Naive thymus-derived CD4-positive, alpha-beta T cell (primary cell): ENCODE data around the gene CACNA2D2. TPM values are rescaled to one million over a fixed set of nuclear protein-coding genes. Genes with fewer than 3 reads are reported as not detected.

ENCODE experiments used
- ATAC-seq: fragments of 150-1000 bp; cut with Tn5 transposase; 2 replicates; pipeline ENCODE4 v1.10.0; 2021; ENCODE audit warnings: mild to moderate bottlenecking, moderate library complexity
- CTCF ChIA-PET: fragments of 350-600 bp; sonication (Branson Sonifier 250); formaldehyde crosslinking; loops from one replicate; lab custom pipeline; 2021; ENCODE audit warnings: antibody characterized with exemption; lab: Charles Lee
- POLR2A ChIA-PET: fragments of 350-600 bp; sonication (Branson Sonifier 250); formaldehyde crosslinking; loops from one replicate; lab custom pipeline; 2021; ENCODE audit warnings: antibody characterized with exemption, inconsistent platforms; lab: Charles Lee
- DNase-seq, 9 donors: peaks; one replicate each; pipeline versions ENCODE4 v3.0.0 to v3.0.0-alpha.2; 2020 to 2022; ENCODE audit warnings: mixed read lengths in 1 of 9
- H3K27ac ChIP-seq: one replicate; pipeline ENCODE4 v1.7.0; 2013; ENCODE audit warnings: mild to moderate bottlenecking, low read depth, low read length, moderate library complexity
- H3K27me3 ChIP-seq, 2 donors: one replicate each; pipeline ENCODE4 v1.7.0; 2013; ENCODE audit warnings: low read length in 2 of 2, mild to moderate bottlenecking in 2 of 2, moderate library complexity in 2 of 2; ENCODE audit not compliant: control insufficient read depth in 2 of 2, insufficient read depth in 2 of 2
- H3K36me3 ChIP-seq, 3 experiments: 1 replicate in 2 of 3; 2 replicates in 1 of 3; pipeline ENCODE4 v1.7.0; 2013; ENCODE audit warnings: low read length in 3 of 3, mild to moderate bottlenecking in 3 of 3, moderate library complexity in 1 of 3; ENCODE audit not compliant: insufficient read depth in 3 of 3, control insufficient read depth in 2 of 3
- H3K4me1 ChIP-seq, 2 donors: one replicate each; pipeline ENCODE4 v1.7.0; 2013; ENCODE audit warnings: low read length in 2 of 2, mild to moderate bottlenecking in 2 of 2, moderate library complexity in 1 of 2; ENCODE audit not compliant: control insufficient read depth in 2 of 2, insufficient read depth in 2 of 2
- H3K4me3 ChIP-seq: 2 replicates; pipeline ENCODE4 v1.7.0; 2013; ENCODE audit warnings: mild to moderate bottlenecking, low read length
- H3K9me3 ChIP-seq, 3 experiments: 1 replicate in 2 of 3; 2 replicates in 1 of 3; pipeline ENCODE4 v1.7.0; 2013; ENCODE audit warnings: low read length in 3 of 3; ENCODE audit not compliant: control insufficient read depth in 2 of 3
- H3K27ac Mint-ChIP-seq, 9 donors: one replicate each; pipeline ENCODE4 v1.8.0; 2020 to 2022; ENCODE audit warnings: mixed read lengths in 9 of 9, mild to moderate bottlenecking in 8 of 9, moderate library complexity in 5 of 9, inconsistent platforms in 2 of 9
- H3K27me3 Mint-ChIP-seq, 5 donors: one replicate each; pipeline ENCODE4 v1.8.0; 2021 to 2022; ENCODE audit warnings: mixed read lengths in 5 of 5, mild to moderate bottlenecking in 1 of 5
- H3K36me3 Mint-ChIP-seq, 5 donors: one replicate each; pipeline ENCODE4 v1.8.0; 2020 to 2022; ENCODE audit warnings: mixed read lengths in 5 of 5, mild to moderate bottlenecking in 3 of 5, inconsistent platforms in 1 of 5
- H3K4me1 Mint-ChIP-seq, 7 donors: one replicate each; pipeline ENCODE4 v1.8.0; 2020 to 2022; ENCODE audit warnings: mixed read lengths in 7 of 7, mild to moderate bottlenecking in 3 of 7, inconsistent platforms in 1 of 7
- H3K4me3 Mint-ChIP-seq, 10 donors: one replicate each; pipeline ENCODE4 v1.8.0; 2020 to 2022; ENCODE audit warnings: mild to moderate bottlenecking in 10 of 10, mixed read lengths in 10 of 10, moderate library complexity in 6 of 10, inconsistent platforms in 2 of 10
- H3K9me3 Mint-ChIP-seq, 11 donors: one replicate each; pipeline ENCODE4 v1.8.0; 2020 to 2022; ENCODE audit warnings: mixed read lengths in 11 of 11, mild to moderate bottlenecking in 4 of 11, inconsistent platforms in 1 of 11, moderate library complexity in 1 of 11
- intact Hi-C, 2 donors: fragments of 100-400 bp; cut with micrococcal nuclease; formaldehyde crosslinking; loops; one replicate each; pipeline ENCODE4 v1.15.1; 2023
- polyA plus RNA-seq, 2 donors: library from polyadenylated mRNA; unstranded; fragments of 300-500 nt; fragmentation: Illumina TruSeq; gene quantifications; one replicate each; pipeline ENCODE4 v1.2.3, GENCODE V29; 2021
- total RNA-seq, 6 experiments: library from RNA in 5 of 6; stranded (reverse) in 5 of 6; gene quantifications; 1 replicate in 5 of 6; 2 replicates in 1 of 6; pipeline ENCODE4 v1.2.3 and lab custom pipeline; 2021 to 2026

Gene CACNA2D2
- total and polyA plus RNA-seq, 7 experiments from 2014 or later: 0.32 to 6.2 (median 2.0) TPM

DNA sequence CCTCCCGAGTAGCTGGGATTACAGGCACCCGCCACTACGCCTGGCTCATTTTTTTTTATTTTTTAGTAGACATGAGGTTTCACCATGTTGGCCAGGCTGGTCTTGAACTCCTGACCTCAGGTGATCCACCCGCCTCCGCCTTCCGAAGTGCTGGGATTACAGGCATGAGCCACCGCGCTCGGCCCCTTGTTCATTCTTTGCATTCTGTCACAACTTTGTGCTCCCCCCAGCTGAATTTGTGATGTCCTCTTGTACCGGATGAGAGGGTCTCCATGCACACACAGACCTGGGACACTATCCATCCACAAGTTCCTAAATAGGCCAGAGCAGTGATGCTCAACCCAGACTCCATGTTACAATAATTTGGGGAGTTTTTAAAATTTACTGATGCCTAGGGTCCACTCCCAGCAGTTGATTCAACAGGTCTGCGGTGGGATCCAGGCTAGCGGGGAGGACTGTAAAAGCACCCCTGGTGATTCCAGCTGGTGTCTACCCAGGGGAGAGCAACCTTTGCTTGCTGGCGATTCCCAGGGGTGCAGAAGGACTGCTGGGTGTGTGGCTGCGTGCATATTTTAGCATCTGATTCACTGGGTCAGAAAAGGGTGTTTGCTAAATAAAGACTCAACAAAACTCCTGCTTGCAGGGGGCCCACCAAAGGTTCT, 163.8 kb downstream of the CACNA2D2 start:
- ATAC-seq: no peak
- Histone ChIP-seq H3K4me1 (peaks cover 27 to 45% of the 10 kb centered on the region in 2 donors), H3K27me3 (no peaks in the 10 kb centered on the region), H3K9me3 (no peaks in the 10 kb centered on the region), H3K27ac (peak overlapping the region; percentile 69), H3K36me3 (peaks cover 0 to 10% (median 0%) of the 10 kb centered on the region in 3 experiments), H3K4me3 (peak overlapping the region; percentile 83)
- peak overlapping the region; percentile 89 to 97 (median 96) for H3K27ac Mint-ChIP-seq
- CTCF ChIA-PET: interaction anchor here (1.6 kb wide), 1 partner anchor 272 kb away, joined by 4 read pairs; the partner anchor contains the start of gene CISH
- intact Hi-C loops: loop anchor here in 1 of 2 donors (2.0 to 5.0 kb wide), 2 partner anchors 233 to 1333 kb away; partner anchors contain the start of gene TEX264
- peaks cover 0 to 3% (median 0%) of the 10 kb centered on the region in 5 donors for H3K27me3 Mint-ChIP-seq
- H3K9me3 Mint-ChIP-seq: peaks cover 0 to 3% (median 0%) of the 10 kb centered on the region in 11 donors
- DNase-seq: no peak
- peaks cover 24 to 69% (median 55%) of the 10 kb centered on the region in 7 donors for H3K4me1 Mint-ChIP-seq
- POLR2A ChIA-PET: interaction anchor here (0.9 to 34.0 kb wide), 8 partner anchors 12 to 263 kb away, joined by 3 to 656 read pairs (median 4); partner anchors contain the start of genes C3orf18, CYB561D2, GNAI2 and HYAL3
- peak overlapping the region; percentile 82 to 97 (median 95) for H3K4me3 Mint-ChIP-seq
- peaks cover 0 to 30% (median 0%) of the 10 kb centered on the region in 5 donors for H3K36me3 Mint-ChIP-seq

- Histone ChIP-seq H3K27ac (peak overlapping the region; percentile 92), H3K27me3 (no peaks in the 10 kb centered on the region), H3K9me3 (no peaks in the 10 kb centered on the region), H3K4me3 (peak overlapping the region; percentile 83), H3K36me3 (peaks cover 0 to 13% (median 0%) of the 10 kb centered on the region in 3 experiments), H3K4me1 (peaks cover 33 to 52% of the 10 kb centered on the region in 2 donors)
- Mint-ChIP-seq H3K27ac (peak overlapping the region; percentile 92 to 97 (median 96)), H3K36me3 (peaks cover 0 to 34% (median 0%) of the 10 kb centered on the region in 5 donors), H3K4me1 (peaks cover 30 to 74% (median 62%) of the 10 kb centered on the region in 7 donors), H3K9me3 (peaks cover 0 to 3% (median 0%) of the 10 kb centered on the region in 11 donors), H3K4me3 (peak overlapping the region; percentile 92 to 97 (median 95)), H3K27me3 (peaks cover 0 to 3% (median 0%) of the 10 kb centered on the region in 5 donors)
- intact Hi-C loops: no loop called here
- DNase-seq: no peak
- ChIA-PET CTCF (interaction anchor here (0.7 to 1.5 kb wide), 3 partner anchors 8 to 47 kb away, joined by 3 to 4 read pairs (median 4); partner anchors contain the start of genes HYAL3, IFRD2 and NAA80), POLR2A (interaction anchor here (1.0 to 34.0 kb wide), 7 partner anchors 11 to 263 kb away, joined by 3 to 656 read pairs (median 3); partner anchors contain the start of genes CYB561D2, GNAI2, HYAL3 and NAA80)
- no peak for ATAC-seq
Observed at GRCh38 chr3:50338965-50339364, 164.5 kb downstream of the CACNA2D2 start.

- ChIA-PET POLR2A (interaction anchor here (0.6 to 34.0 kb wide), 27 partner anchors 10 to 1389 kb away, joined by 3 to 656 read pairs (median 4); partner anchors contain the start of genes C3orf18, CYB561D2, GNAI2 and HEMK1), CTCF (interaction anchor here (0.6 to 2.3 kb wide), 9 partner anchors 9 to 207 kb away, joined by 3 to 13 read pairs (median 3); partner anchors contain the start of genes HYAL2 and TUSC2)
- no peaks in the 10 kb centered on the region for H3K9me3 ChIP-seq
- no peaks in the 10 kb centered on the region for H3K27me3 ChIP-seq
- H3K9me3 Mint-ChIP-seq: peaks cover 0 to 3% (median 0%) of the 10 kb centered on the region in 11 donors
- peaks cover 43 to 58% of the 10 kb centered on the region in 2 donors for H3K4me1 ChIP-seq
- H3K4me3 Mint-ChIP-seq: peak overlapping the region; percentile 92 to 97 (median 95)
- peaks cover 0 to 39% (median 0%) of the 10 kb centered on the region in 5 donors for H3K36me3 Mint-ChIP-seq
- peaks cover 0 to 19% (median 0%) of the 10 kb centered on the region in 3 experiments for H3K36me3 ChIP-seq
- peaks cover 0 to 3% (median 0%) of the 10 kb centered on the region in 5 donors for H3K27me3 Mint-ChIP-seq
- peak; percentile 83 to 98 (median 91) for DNase-seq
- peak overlapping the region; percentile 92 for H3K27ac ChIP-seq
- peak overlapping the region; percentile 83 for H3K4me3 ChIP-seq
- H3K4me1 Mint-ChIP-seq: peaks cover 35 to 73% (median 68%) of the 10 kb centered on the region in 7 donors
- H3K27ac Mint-ChIP-seq: peak overlapping the region; percentile 92 to 97 (median 96)
- intact Hi-C loops: loop anchor here (1.0 to 2.0 kb wide), 10 partner anchors 8 to 273 kb away; partner anchors contain the start of genes CYB561D2 (in 2 of the 2), HYAL3 (in 2 of the 2), NAA80 (in 2 of the 2) and NPRL2 (in 2 of the 2)
- ATAC-seq: peak; percentile 88
Observed at GRCh38 chr3:50337175-50337861, 166.1 kb downstream of the CACNA2D2 start.

GRCh38 chr3:50336452-50337174, 166.8 kb downstream of the CACNA2D2 start:
- Mint-ChIP-seq H3K4me3 (peak overlapping the region; percentile 92 to 97 (median 95)), H3K9me3 (peaks cover 0 to 1% (median 0%) of the 10 kb centered on the region in 11 donors), H3K4me1 (peaks cover 35 to 70% (median 67%) of the 10 kb centered on the region in 7 donors), H3K27ac (peak overlapping the region; percentile 92 to 97 (median 96)), H3K27me3 (peaks cover 0 to 3% (median 0%) of the 10 kb centered on the region in 5 donors), H3K36me3 (peaks cover 0 to 43% (median 0%) of the 10 kb centered on the region in 5 donors)
- intact Hi-C loops: loop anchor here (1.0 to 2.0 kb wide), 10 partner anchors 8 to 274 kb away; partner anchors contain the start of genes CYB561D2 (in 2 of the 2), HYAL3 (in 2 of the 2), NAA80 (in 2 of the 2) and NPRL2 (in 2 of the 2)
- ATAC-seq: peak; percentile 43
- Histone ChIP-seq H3K36me3 (peaks cover 2 to 26% (median 5%) of the 10 kb centered on the region in 3 experiments), H3K4me3 (peak overlapping the region; percentile 83), H3K4me1 (peaks cover 43 to 57% of the 10 kb centered on the region in 2 donors), H3K9me3 (no peaks in the 10 kb centered on the region), H3K27me3 (no peaks in the 10 kb centered on the region), H3K27ac (peak overlapping the region; percentile 92)
- peak in 1 of 9 donors; percentile 58 for DNase-seq
- POLR2A ChIA-PET: interaction anchor here (0.6 to 34.0 kb wide), 26 partner anchors 9 to 1390 kb away, joined by 3 to 656 read pairs (median 4); partner anchors contain the start of genes C3orf18, CYB561D2, GNAI2 and HEMK1
- CTCF ChIA-PET: interaction anchor here (0.6 to 2.3 kb wide), 10 partner anchors 8 to 207 kb away, joined by 3 to 13 read pairs (median 4); partner anchors contain the start of genes HYAL2 and TUSC2

- ChIA-PET POLR2A (interaction anchor here (0.5 to 34.0 kb wide), 6 partner anchors 11 to 229 kb away, joined by 3 to 656 read pairs (median 3); partner anchors contain the start of genes CYB561D2, HYAL3, NAA80 and NPRL2), CTCF (interaction anchor here (1.1 kb wide), 1 partner anchor 10 kb away, joined by 3 read pairs; no protein-coding TSS in a partner anchor)
- intact Hi-C loops: no loop called here
- H3K9me3 ChIP-seq: no peaks in the 10 kb centered on the region
- Mint-ChIP-seq H3K9me3 (peaks cover 0 to 1% (median 0%) of the 10 kb centered on the region in 11 donors), H3K27me3 (peaks cover 0 to 3% (median 0%) of the 10 kb centered on the region in 5 donors), H3K36me3 (peaks cover 0 to 46% (median 3%) of the 10 kb centered on the region in 5 donors), H3K4me3 (peak overlapping the region in 9 of 10 donors; percentile 19 to 81 (median 57)), H3K27ac (peak overlapping the region; percentile 74 to 94 (median 86)), H3K4me1 (peaks cover 32 to 57% (median 53%) of the 10 kb centered on the region in 7 donors)
- H3K4me3 ChIP-seq: no peak overlapping the region
- H3K36me3 ChIP-seq: peaks cover 3 to 47% (median 18%) of the 10 kb centered on the region in 3 experiments
- H3K27ac ChIP-seq: peak overlapping the region; percentile 53
- DNase-seq (no peak), ATAC-seq (no peak)
- no peaks in the 10 kb centered on the region for H3K27me3 ChIP-seq
- peaks cover 36 to 38% of the 10 kb centered on the region in 2 donors for H3K4me1 ChIP-seq
Observed at GRCh38 chr3:50334339-50335075, 168.9 kb downstream of the CACNA2D2 start.
